A549 (cell line): Measurements from ENCODE around the gene ANO9. TPM values are rescaled to one million over a fixed set of nuclear protein-coding genes. Genes with fewer than 3 reads are reported as not detected.

ENCODE experiments used
- ATAC-seq, 2 experiments: fragments of 200-7000 bp in 1 of 2; fragments of >200 bp in 1 of 2; cut with Nextera tagmentation in 1 of 2; cut with Tn5 transposase in 1 of 2; 3 replicates each; pipeline versions ENCODE4 v1.8.0 to v1.9.1; 2018 to 2020; ENCODE audit warnings: mild to moderate bottlenecking in 1 of 2, moderate library complexity in 1 of 2
- CTCF ChIA-PET: fragments of 300-600 bp; sonication (Branson Sonifier 250); formaldehyde crosslinking; extraction: SDS; loops from one replicate; lab custom pipeline; 2021; ENCODE audit warnings: antibody characterized with exemption, inconsistent platforms; lab: Yijun Ruan, JAX
- POLR2A ChIA-PET: fragments of 350-600 bp; formaldehyde crosslinking; extraction: SDS; loops from one replicate; lab custom pipeline; 2021; ENCODE audit warnings: antibody characterized with exemption, inconsistent platforms; lab: Yijun Ruan, JAX
- DNase-seq, 2 experiments: peaks; one replicate each; pipeline versions ENCODE4 v3.0.0 to v3.0.0-alpha.2; 2011 to 2016; ENCODE audit warnings: low read depth in 1 of 2, low spot score in 1 of 2
- FAIRE-seq: peaks from 2 replicates; lab custom pipeline; 2011; peaks lifted over from hg19 to GRCh38; lab: Jason Lieb, UNC
- H3K27ac ChIP-seq, 2 experiments: fragments of >200 bp; sonication (Bioruptor Twin); formaldehyde crosslinking; 3 replicates each; pipeline ENCODE4 v1.5.1; 2016 to 2017
- H3K4me1 ChIP-seq: fragments of >200 bp; sonication (Bioruptor Twin); formaldehyde crosslinking; 3 replicates; pipeline ENCODE4 v1.6.1; 2016
- H3K4me2 ChIP-seq: fragments of >200 bp; sonication (Bioruptor Twin); formaldehyde crosslinking; 3 replicates; pipeline ENCODE4 v1.6.1; 2016
- H3K4me3 ChIP-seq: fragments of >200 bp; sonication (Bioruptor Twin); formaldehyde crosslinking; 3 replicates; pipeline ENCODE4 v1.5.1; 2016
- H3K9me3 ChIP-seq: fragments of >200 bp; sonication (Bioruptor Twin); formaldehyde crosslinking; 3 replicates; pipeline ENCODE4 v1.6.1; 2016
- CBX2 ChIP-seq: fragments of 200-600 bp; sonication (generic); IDR thresholded peaks from 2 replicates; pipeline ENCODE4 v1.6.1; 2016; ENCODE audit warnings: low read depth, mild to moderate bottlenecking, borderline replicate concordance
- EHMT2 ChIP-seq: fragments of 200-600 bp; sonication (generic); IDR thresholded peaks from 2 replicates; pipeline ENCODE4 v1.6.1; 2016; ENCODE audit warnings: antibody characterized with exemption, low read depth, mild to moderate bottlenecking, moderate library complexity
- ELK1 ChIP-seq: fragments of 150-350 bp; IDR thresholded peaks from 2 replicates; pipeline ENCODE4 v1.6.1; 2014; ENCODE audit warnings: low read depth, mild to moderate bottlenecking, low read length
- EP300 ChIP-seq, 2 experiments: fragments of >200 bp; sonication (Bioruptor Twin); formaldehyde crosslinking; IDR thresholded peaks; 2 replicates in 1 of 2; 3 replicates in 1 of 2; pipeline ENCODE4 v1.6.1; 2016 to 2017
- ESRRA ChIP-seq: fragments of 150-350 bp; IDR thresholded peaks from 2 replicates; pipeline ENCODE4 v1.6.1; 2014; ENCODE audit warnings: mild to moderate bottlenecking, low read length, borderline replicate concordance
- FOXS1 ChIP-seq: fragments of 250-450 bp; sonication (Bioruptor Pico); IDR thresholded peaks from 2 replicates; pipeline ENCODE4 v1.5.0; 2020; ENCODE audit warnings: mild to moderate bottlenecking, moderate library complexity
- HOXA7 ChIP-seq: fragments of 250-450 bp; sonication (Bioruptor Pico); IDR thresholded peaks from 2 replicates; pipeline ENCODE4 v1.5.0; 2020; ENCODE audit warnings: mild to moderate bottlenecking, moderate library complexity
- HOXB13 ChIP-seq: fragments of 250-450 bp; sonication (Bioruptor Pico); IDR thresholded peaks from 2 replicates; pipeline ENCODE4 v1.5.0; 2020; ENCODE audit warnings: low read depth, mild to moderate bottlenecking, moderate library complexity
- HOXB5 ChIP-seq: fragments of 250-450 bp; sonication (Bioruptor Pico); IDR thresholded peaks from 2 replicates; pipeline ENCODE4 v1.5.0; 2020; ENCODE audit warnings: mild to moderate bottlenecking, moderate library complexity
- JUN ChIP-seq, 2 experiments: fragments of >200 bp; sonication (Bioruptor Twin); formaldehyde crosslinking; IDR thresholded peaks; 2 replicates in 1 of 2; 3 replicates in 1 of 2; pipeline ENCODE4 v1.6.1; 2016 to 2017
- KDM5A ChIP-seq: fragments of 200-600 bp; sonication (generic); IDR thresholded peaks from 2 replicates; pipeline ENCODE4 v1.6.1; 2016; ENCODE audit warnings: antibody characterized with exemption, mild to moderate bottlenecking
- MYC ChIP-seq: IDR thresholded peaks from 2 replicates; pipeline ENCODE4 v1.6.1; 2012; ENCODE audit warnings: mild to moderate bottlenecking, inconsistent platforms, low read length, improper control_type of control experiment, borderline replicate concordance
- NFE2L2 ChIP-seq: fragments of 150-350 bp; conservative IDR thresholded peaks from 2 replicates; pipeline ENCODE4 v1.6.1; 2014; ENCODE audit warnings: low read length
- PHF8 ChIP-seq: fragments of 200-600 bp; sonication (generic); IDR thresholded peaks from 2 replicates; pipeline ENCODE4 v1.6.1; 2016; ENCODE audit warnings: low read depth, mild to moderate bottlenecking, antibody characterized with exemption, moderate library complexity, borderline replicate concordance
- RAD21 ChIP-seq, 2 experiments: fragments of >200 bp in 1 of 2; sonication (Bioruptor Twin) in 1 of 2; formaldehyde crosslinking in 1 of 2; IDR thresholded peaks in 1 of 2; conservative IDR thresholded peaks in 1 of 2; 2 replicates in 1 of 2; 3 replicates in 1 of 2; pipeline ENCODE4 v1.6.1; 2012 to 2018; ENCODE audit warnings: inconsistent platforms in 1 of 2
- RARB ChIP-seq: fragments of 250-450 bp; sonication (Bioruptor Pico); IDR thresholded peaks from 2 replicates; pipeline ENCODE4 v1.8.0; 2021; ENCODE audit warnings: mild to moderate bottlenecking, moderate library complexity
- RCOR1 ChIP-seq: fragments of 150-350 bp; IDR thresholded peaks from 2 replicates; pipeline ENCODE4 v1.6.1; 2014; ENCODE audit warnings: antibody characterized with exemption, low read length, low read depth
- TP53 ChIP-seq: fragments of 250-450 bp; sonication (Bioruptor Pico); IDR thresholded peaks from 2 replicates; pipeline ENCODE4 v1.5.0; 2021; ENCODE audit warnings: mild to moderate bottlenecking, moderate library complexity
- USF2 ChIP-seq: fragments of 450-650 bp; IDR thresholded peaks from 2 replicates; pipeline ENCODE4 v1.6.1; 2014; ENCODE audit warnings: antibody characterized with exemption
- ZC3H11A ChIP-seq: fragments of 450-650 bp; IDR thresholded peaks from 2 replicates; pipeline ENCODE4 v1.6.1; 2014; ENCODE audit warnings: antibody characterized with exemption, mild to moderate bottlenecking
- ZSCAN20 ChIP-seq: fragments of 250-450 bp; sonication (Bioruptor Pico); IDR thresholded peaks from 2 replicates; pipeline ENCODE4 v1.8.0; 2022; ENCODE audit warnings: mild to moderate bottlenecking, moderate library complexity
- WGBS: methylation state at CpG from one replicate; pipeline ENCODE4 v1.1.6; 2017; ENCODE audit errors: missing lambda C conversion rate; 5-methylcytosine and 5-hydroxymethylcytosine counted together
- polyA plus RNA-seq, 4 experiments: library from polyadenylated mRNA; depleted of rRNA in 3 of 4; stranded (reverse); fragments of >200 nt; fragmentation: RNase III in 1 of 4; extraction: RNeasy Plus Mini Kit Qiagen cat#74134 plus additional on column Dnase treatment in 1 of 4; gene quantifications; 2 replicates in 3 of 4; 3 replicates in 1 of 4; pipeline ENCODE4 v1.2.3, GENCODE V29; 2011 to 2017
- TF ChIP-seq, protein P1 (sequence below): fragments of >200 bp; sonication (Bioruptor Twin); formaldehyde crosslinking; IDR thresholded peaks from 3 replicates; pipeline ENCODE4 v1.5.1; 2016
- TF ChIP-seq, protein P2 (sequence below): IDR thresholded peaks from 2 replicates; pipeline ENCODE4 v1.6.1; 2012
- TF ChIP-seq, protein P3 (sequence below): fragments of 250-450 bp; sonication (Bioruptor Pico); IDR thresholded peaks from 2 replicates; pipeline ENCODE4 v1.5.0; 2020; ENCODE audit warnings: low read depth, mild to moderate bottlenecking, moderate library complexity

The ANO9 gene
- polyA plus RNA-seq, 2 of the 4 experiments (the other 2 are of a cell fraction) = 0.50 to 0.66 TPM

DNA sequence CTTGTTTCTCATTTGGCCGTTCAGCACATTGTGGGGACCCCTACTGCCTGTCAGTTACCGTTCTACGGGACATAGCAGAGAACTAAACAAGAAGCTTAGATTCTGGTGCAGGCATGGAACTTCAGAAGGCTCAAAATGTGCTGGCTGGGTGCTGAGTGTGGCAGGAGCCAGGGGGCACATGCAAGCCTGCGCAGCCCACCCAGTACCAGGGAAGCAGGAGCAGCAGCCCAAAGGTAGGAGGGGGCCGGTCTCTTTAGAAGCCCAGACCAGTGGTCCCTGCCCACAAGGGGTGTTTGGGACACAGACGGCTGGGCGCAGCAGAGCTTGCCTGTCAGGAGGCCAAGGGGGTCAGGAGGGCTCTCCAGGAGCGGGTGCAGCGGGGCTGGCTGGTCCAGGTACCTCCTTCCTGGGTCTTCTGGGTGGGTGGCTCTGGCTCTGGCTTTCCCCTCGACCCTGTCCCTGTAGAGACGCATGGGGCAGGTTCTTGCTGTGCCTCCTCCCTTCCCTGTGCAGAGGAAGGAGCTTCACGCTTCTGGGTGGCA is 10.5 kb upstream of the ANO9 start:
- H3K4me3 ChIP-seq = no peak overlapping the region

DNA sequence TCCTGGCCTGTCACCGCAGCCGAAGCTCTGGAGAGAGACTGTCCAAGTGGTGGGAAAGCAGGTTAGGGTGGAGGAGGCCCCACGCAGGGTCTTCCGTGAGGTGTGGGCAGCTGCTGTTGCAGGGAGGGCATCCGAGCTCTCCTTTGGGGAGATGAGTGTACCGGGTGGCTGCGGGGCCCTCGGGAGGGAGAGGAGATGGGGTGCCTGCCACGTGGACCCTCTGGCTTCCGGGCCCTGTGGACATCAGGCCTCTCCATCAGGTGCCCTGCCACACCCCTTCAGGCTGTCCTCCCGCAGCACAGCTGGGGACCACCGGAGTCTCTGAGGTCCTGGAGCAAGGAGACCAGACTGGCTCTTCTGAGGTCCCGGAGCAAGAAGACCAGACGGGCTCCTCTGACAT is 9.9 kb upstream of the ANO9 start:
- CTCF ChIA-PET = interaction anchor here (0.8 to 8.4 kb wide), 10 partner anchors 12 to 233 kb away, joined by 3 to 112 read pairs (median 4); no protein-coding TSS in a partner anchor

More for the DNA sequence above, 10.5 kb upstream of the ANO9 start:
- Histone ChIP-seq H3K27ac (no peak overlapping the region), H3K9me3 (no peaks in the 10 kb centered on the region), H3K4me2 (no peak overlapping the region), H3K4me1 (peaks cover 18% of the 10 kb centered on the region)
- ChIA-PET CTCF (interaction anchor here (1.0 to 8.4 kb wide), 8 partner anchors 12 to 73 kb away, joined by 3 to 112 read pairs (median 4); no protein-coding TSS in a partner anchor), POLR2A (no interaction called here)
- ATAC-seq (no peak), FAIRE-seq (no peak), DNase-seq (no peak)
- TF ChIP-seq RARB (CRISPR knock-in tag) = no peak
- no peak for TF ChIP-seq CBX2
- no peak for TF ChIP-seq USF2
- no peak for TF ChIP-seq RCOR1
- TF ChIP-seq ZC3H11A = no peak
- no peak for TF ChIP-seq PHF8
- TF ChIP-seq HOXB5 (CRISPR knock-in tag) = no peak
- WGBS = 97% methylated on average over 8 of the region's 12 CpGs

GRCh38 chr11:450809-451451 is 9.1 kb upstream of the ANO9 start:
- POLR2A ChIA-PET = interaction anchor here (0.6 to 2.2 kb wide), 3 partner anchors 44 to 244 kb away, joined by 3 to 11 read pairs (median 7); partner anchors contain the start of genes BET1L and RIC8A
- Histone ChIP-seq H3K4me1 (peaks cover 18% of the 10 kb centered on the region), H3K4me3 (peak overlapping the region; percentile 98), H3K4me2 (peak overlapping the region; percentile 84), H3K27ac (peak overlapping the region; percentile 86 to 93), H3K9me3 (no peaks in the 10 kb centered on the region)
- TF ChIP-seq, protein P1, sequence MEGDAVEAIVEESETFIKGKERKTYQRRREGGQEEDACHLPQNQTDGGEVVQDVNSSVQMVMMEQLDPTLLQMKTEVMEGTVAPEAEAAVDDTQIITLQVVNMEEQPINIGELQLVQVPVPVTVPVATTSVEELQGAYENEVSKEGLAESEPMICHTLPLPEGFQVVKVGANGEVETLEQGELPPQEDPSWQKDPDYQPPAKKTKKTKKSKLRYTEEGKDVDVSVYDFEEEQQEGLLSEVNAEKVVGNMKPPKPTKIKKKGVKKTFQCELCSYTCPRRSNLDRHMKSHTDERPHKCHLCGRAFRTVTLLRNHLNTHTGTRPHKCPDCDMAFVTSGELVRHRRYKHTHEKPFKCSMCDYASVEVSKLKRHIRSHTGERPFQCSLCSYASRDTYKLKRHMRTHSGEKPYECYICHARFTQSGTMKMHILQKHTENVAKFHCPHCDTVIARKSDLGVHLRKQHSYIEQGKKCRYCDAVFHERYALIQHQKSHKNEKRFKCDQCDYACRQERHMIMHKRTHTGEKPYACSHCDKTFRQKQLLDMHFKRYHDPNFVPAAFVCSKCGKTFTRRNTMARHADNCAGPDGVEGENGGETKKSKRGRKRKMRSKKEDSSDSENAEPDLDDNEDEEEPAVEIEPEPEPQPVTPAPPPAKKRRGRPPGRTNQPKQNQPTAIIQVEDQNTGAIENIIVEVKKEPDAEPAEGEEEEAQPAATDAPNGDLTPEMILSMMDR = peak; percentile 10; the same call in 1 of the 3 replicates
- TF ChIP-seq MYC (peak; percentile 24; the same call in 1 of the 2 replicates), RAD21 (conservative IDR thresholded peaks at IDR 0.05 in 1 of 2, IDR thresholded peaks at IDR 0.05 in 1 of 2) (peak; percentile 46 to 48; a peak in 4 of 5 replicates), RCOR1 (no peak), JUN (IDR thresholded peaks at IDR 0.05) (no peak), ZSCAN20 (no peak), ESRRA (no peak), TP53 (CRISPR knock-in tag) (no peak), NFE2L2 (no peak), HOXA7 (CRISPR knock-in tag) (no peak)
- TF ChIP-seq, protein P2, sequence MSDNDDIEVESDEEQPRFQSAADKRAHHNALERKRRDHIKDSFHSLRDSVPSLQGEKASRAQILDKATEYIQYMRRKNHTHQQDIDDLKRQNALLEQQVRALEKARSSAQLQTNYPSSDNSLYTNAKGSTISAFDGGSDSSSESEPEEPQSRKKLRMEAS = peak; percentile 84
- TF ChIP-seq, protein P3, sequence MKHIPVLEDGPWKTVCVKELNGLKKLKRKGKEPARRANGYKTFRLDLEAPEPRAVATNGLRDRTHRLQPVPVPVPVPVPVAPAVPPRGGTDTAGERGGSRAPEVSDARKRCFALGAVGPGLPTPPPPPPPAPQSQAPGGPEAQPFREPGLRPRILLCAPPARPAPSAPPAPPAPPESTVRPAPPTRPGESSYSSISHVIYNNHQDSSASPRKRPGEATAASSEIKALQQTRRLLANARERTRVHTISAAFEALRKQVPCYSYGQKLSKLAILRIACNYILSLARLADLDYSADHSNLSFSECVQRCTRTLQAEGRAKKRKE (CRISPR knock-in tag) = no peak
- WGBS = 13% methylated on average over 40 of the region's 46 CpGs
- CTCF ChIA-PET = interaction anchor here (0.8 to 8.4 kb wide), 14 partner anchors 11 to 232 kb away, joined by 3 to 112 read pairs (median 4); no protein-coding TSS in a partner anchor
- ATAC-seq (peak; percentile 8 to 17; a peak in 4 of 6 replicates), FAIRE-seq (no peak), DNase-seq (peak; percentile 66 to 69)

More for the DNA sequence above, 9.9 kb upstream of the ANO9 start:
- no peak overlapping the region; the same call in 2 of the 3 replicates for H3K4me3 ChIP-seq
- H3K4me1 ChIP-seq = peaks cover 18% of the 10 kb centered on the region
- no peak for ATAC-seq
- peak overlapping the region; percentile 84 for H3K4me2 ChIP-seq
- H3K9me3 ChIP-seq = no peaks in the 10 kb centered on the region
- no peak for TF ChIP-seq FOXS1 (CRISPR knock-in tag)
- no peak for TF ChIP-seq EP300 (IDR thresholded peaks at IDR 0.05)
- TF ChIP-seq ELK1 = no peak
- TF ChIP-seq HOXB13 (CRISPR knock-in tag) = no peak
- no peak for TF ChIP-seq KDM5A
- TF ChIP-seq EHMT2 = no peak
- 87% methylated on average over 13 of the region's 14 CpGs for WGBS
- POLR2A ChIA-PET = interaction anchor here (0.6 kb wide), 1 partner anchor 60 kb away, joined by 3 read pairs; no protein-coding TSS in a partner anchor
- peak overlapping the region in 1 of 2 experiments; percentile 93; a peak in 2 of 6 replicates for H3K27ac ChIP-seq
- DNase-seq = no peak
- no peak for FAIRE-seq
